Liver (tissue), 9 donors: ENCODE measurements around the gene MYO15A. TPM values are rescaled to one million over a fixed set of nuclear protein-coding genes. Genes with fewer than 3 reads are reported as not detected.

Experiments
- DNase-seq: peaks from one replicate; pipeline ENCODE4 v3.0.0-alpha.2; 2017; ENCODE audit warnings: low spot score
- H3K27ac ChIP-seq, 2 donors: one replicate each; pipeline ENCODE4 v1.7.0; 2013; ENCODE audit warnings: inconsistent platforms in 2 of 2, low read length in 2 of 2, control low read depth in 1 of 2, low read depth in 1 of 2, mild to moderate bottlenecking in 1 of 2
- H3K27me3 ChIP-seq, 4 donors: one replicate each; pipeline versions ENCODE4 v1.6.1 to v1.7.0; 2013; ENCODE audit warnings: low read length in 3 of 4, inconsistent platforms in 1 of 4, mild to moderate bottlenecking in 1 of 4, moderate library complexity in 1 of 4; ENCODE audit not compliant: control insufficient read depth in 4 of 4, insufficient read depth in 4 of 4
- H3K36me3 ChIP-seq, 4 donors: one replicate each; pipeline versions ENCODE4 v1.6.1 to v1.7.0; 2013; ENCODE audit warnings: low read length in 3 of 4, mild to moderate bottlenecking in 3 of 4, low read depth in 1 of 4, moderate library complexity in 1 of 4; ENCODE audit not compliant: control insufficient read depth in 4 of 4, insufficient read depth in 3 of 4
- H3K4me1 ChIP-seq, 4 donors: one replicate each; pipeline versions ENCODE4 v1.6.1 to v1.7.0; 2013; ENCODE audit warnings: low read length in 3 of 4, mild to moderate bottlenecking in 3 of 4, moderate library complexity in 1 of 4; ENCODE audit not compliant: control insufficient read depth in 4 of 4, insufficient read depth in 4 of 4
- H3K4me3 ChIP-seq, 3 donors: one replicate each; pipeline versions ENCODE4 v1.6.1 to v1.7.0; 2013; ENCODE audit warnings: low read length in 3 of 3, control low read depth in 1 of 3, low read depth in 1 of 3, mild to moderate bottlenecking in 1 of 3
- H3K9ac ChIP-seq, 2 donors: one replicate each; pipeline ENCODE4 v1.7.0; 2013; ENCODE audit warnings: low read length in 2 of 2, mild to moderate bottlenecking in 2 of 2, moderate library complexity in 2 of 2, control low read depth in 1 of 2, low read depth in 1 of 2
- H3K9me3 ChIP-seq, 4 donors: one replicate each; pipeline versions ENCODE4 v1.6.1 to v1.7.0; 2013; ENCODE audit warnings: low read length in 3 of 4; ENCODE audit not compliant: control insufficient read depth in 4 of 4
- ATF3 ChIP-seq: IDR thresholded peaks from 2 replicates; pipeline ENCODE4 v1.6.1; 2016; ENCODE audit warnings: antibody characterized with exemption
- CTCF ChIP-seq: fragments of 150-350 bp; IDR thresholded peaks from 2 replicates; pipeline ENCODE4 v1.5.1; 2017; ENCODE audit warnings: improper control_type of control experiment, low read depth, low read length; ENCODE audit not compliant: missing input control
- EGR1 ChIP-seq, 2 donors: IDR thresholded peaks; 2 replicates each; pipeline ENCODE4 v1.6.1; 2016 to 2018; ENCODE audit warnings: antibody characterized with exemption in 2 of 2, low read depth in 2 of 2
- FOXA1 ChIP-seq: IDR thresholded peaks from 2 replicates; pipeline ENCODE4 v1.6.1; 2016; ENCODE audit warnings: antibody characterized with exemption
- FOXA2 ChIP-seq: IDR thresholded peaks from 2 replicates; pipeline ENCODE4 v1.6.1; 2016; ENCODE audit warnings: antibody characterized with exemption
- GABPA ChIP-seq, 2 donors: IDR thresholded peaks in 1 of 2; conservative IDR thresholded peaks in 1 of 2; 2 replicates each; pipeline ENCODE4 v1.6.1; 2016; ENCODE audit warnings: antibody characterized with exemption in 2 of 2, mild to moderate bottlenecking in 1 of 2, moderate library complexity in 1 of 2
- HNF4A ChIP-seq, 2 donors: conservative IDR thresholded peaks; 2 replicates each; pipeline ENCODE4 v1.6.1; 2016; ENCODE audit warnings: antibody characterized with exemption in 2 of 2, mild to moderate bottlenecking in 2 of 2
- HNF4G ChIP-seq: IDR thresholded peaks from 2 replicates; pipeline ENCODE4 v1.6.1; 2016; ENCODE audit warnings: antibody characterized with exemption
- JUND ChIP-seq, 2 donors: IDR thresholded peaks; 2 replicates each; pipeline ENCODE4 v1.6.1; 2016; ENCODE audit warnings: antibody characterized with exemption in 2 of 2
- MAX ChIP-seq: IDR thresholded peaks from 2 replicates; pipeline ENCODE4 v1.6.1; 2016; ENCODE audit warnings: antibody characterized with exemption
- NR2F2 ChIP-seq: IDR thresholded peaks from 2 replicates; pipeline ENCODE4 v1.6.1; 2016; ENCODE audit warnings: antibody characterized with exemption
- RAD21 ChIP-seq, 2 donors: IDR thresholded peaks; 2 replicates each; pipeline ENCODE4 v1.6.1; 2016; ENCODE audit warnings: antibody characterized with exemption in 2 of 2, mild to moderate bottlenecking in 2 of 2
- REST ChIP-seq: IDR thresholded peaks from 2 replicates; pipeline ENCODE4 v1.6.1; 2016; ENCODE audit warnings: antibody characterized with exemption, mild to moderate bottlenecking
- RXRA ChIP-seq, 2 donors: IDR thresholded peaks; 2 replicates each; pipeline ENCODE4 v1.6.1; 2017 to 2018; ENCODE audit warnings: antibody characterized with exemption in 2 of 2, mild to moderate bottlenecking in 1 of 2
- SP1 ChIP-seq: IDR thresholded peaks from 2 replicates; pipeline ENCODE4 v1.6.1; 2018; ENCODE audit warnings: antibody characterized with exemption, mild to moderate bottlenecking
- TAF1 ChIP-seq: conservative IDR thresholded peaks from 2 replicates; pipeline ENCODE4 v1.6.1; 2016; ENCODE audit warnings: antibody characterized with exemption, mild to moderate bottlenecking
- YY1 ChIP-seq: IDR thresholded peaks from 2 replicates; pipeline ENCODE4 v1.6.1; 2016; ENCODE audit warnings: antibody characterized with exemption, mild to moderate bottlenecking
- ZBTB33 ChIP-seq: IDR thresholded peaks from 2 replicates; pipeline ENCODE4 v1.6.1; 2016; ENCODE audit warnings: antibody characterized with exemption
- WGBS: extraction: QIAGEN DNeasy Blood & Tissue Kit; methylation state at CpG from one replicate; pipeline ENCODE4 v1.1.7; 2013; 5-methylcytosine and 5-hydroxymethylcytosine counted together
- polyA plus RNA-seq, 2 donors: library from polyadenylated mRNA; stranded (reverse) in 1 of 2; unstranded in 1 of 2; fragments of 200-250 nt in 1 of 2; fragments of >200 nt in 1 of 2; fragmentation: Nextera tagmentation in 1 of 2; extraction: Ambion mirVana in 1 of 2; gene quantifications; one replicate each; pipeline versions ENCODE4 v1.2.1 to v1.2.3, GENCODE V29; 2013 to 2015
- total RNA-seq, 2 donors: library from RNA; depleted of rRNA; stranded (reverse); fragments of >200 nt; gene quantifications; one replicate each; pipeline ENCODE4 v1.2.3, GENCODE V29; 2014
- donor health status: healthy.
- donor health status: healthy.
- donor health status: healthy.
- donor health status: healthy.
- donor health status: healthy.

MYO15A gene
- total and polyA plus RNA-seq, 4 donors: 0.15 to 2.9 (median 0.97) TPM

- Histone ChIP-seq H3K27me3 (no peaks in the 10 kb centered on the region), H3K27ac (no peak overlapping the region), H3K4me3 (no peak overlapping the region), H3K4me1 (peaks cover 0 to 34% (median 15%) of the 10 kb centered on the region in 4 donors), H3K9ac (no peak overlapping the region), H3K9me3 (no peaks in the 10 kb centered on the region), H3K36me3 (peaks cover 0 to 23% (median 6%) of the 10 kb centered on the region in 4 donors)
- no peak for DNase-seq
- TF ChIP-seq YY1 (no peak), RXRA (IDR thresholded peaks at IDR 0.05) (no peak), NR2F2 (no peak), ATF3 (no peak), HNF4A (conservative IDR thresholded peaks at IDR 0.05) (no peak), HNF4G (no peak), REST (no peak)
- WGBS: 94% methylated on average over 6 of the region's 6 CpGs
Measured at GRCh38 chr17:18107971-18108370, 585 bp upstream of the MYO15A start.

GRCh38 chr17:18109935-18110485 lies 1.5 kb downstream of the MYO15A start:
- no peaks in the 10 kb centered on the region for H3K27me3 ChIP-seq
- H3K36me3 ChIP-seq: peaks cover 0 to 23% (median 6%) of the 10 kb centered on the region in 4 donors
- peaks cover 0 to 52% (median 31%) of the 10 kb centered on the region in 4 donors for H3K4me1 ChIP-seq
- no peak overlapping the region for H3K4me3 ChIP-seq
- H3K27ac ChIP-seq: no peak overlapping the region
- 82% methylated on average over 10 of the region's 10 CpGs for WGBS
- no peak overlapping the region for H3K9ac ChIP-seq
- no peaks in the 10 kb centered on the region for H3K9me3 ChIP-seq
- DNase-seq: no peak
- TF ChIP-seq HNF4G (no peak), FOXA2 (no peak), RXRA (IDR thresholded peaks at IDR 0.05) (no peak), JUND (IDR thresholded peaks at IDR 0.05) (no peak), HNF4A (conservative IDR thresholded peaks at IDR 0.05) (no peak), EGR1 (IDR thresholded peaks at IDR 0.05; ENCODE audit: low read depth in 2 of 2) (no peak), GABPA (IDR thresholded peaks at IDR 0.05 in 1 of 2, conservative IDR thresholded peaks at IDR 0.05 in 1 of 2) (no peak), MAX (no peak), NR2F2 (no peak), CTCF (no peak), YY1 (no peak), ZBTB33 (no peak), FOXA1 (no peak), REST (no peak), TAF1 (no peak), RAD21 (IDR thresholded peaks at IDR 0.05) (no peak), ATF3 (no peak), SP1 (no peak)
